Endodermal cell (in vitro differentiated cells): ENCODE data around the gene MAB21L4. TPM values are rescaled to one million over a fixed set of nuclear protein-coding genes. Genes with fewer than 3 reads are reported as not detected.
A peak's percentile ranks its signal among the peaks of the same experiment; 100 is the strongest.

Experiments
- DNase-seq: peaks from one replicate; pipeline ENCODE4 v3.0.0-alpha.2; 2017
- H3K27ac ChIP-seq: 2 replicates; pipeline ENCODE4 v1.5.1; 2013; ENCODE audit warnings: mild to moderate bottlenecking, low read depth, low read length, moderate library complexity
- H3K27me3 ChIP-seq: 2 replicates; pipeline ENCODE4 v1.6.1; 2013; ENCODE audit warnings: mild to moderate bottlenecking, low read length, moderate library complexity; ENCODE audit not compliant: insufficient read depth, control insufficient read depth, poor library complexity, severe bottlenecking
- H3K36me3 ChIP-seq: 2 replicates; pipeline ENCODE4 v1.7.0; 2013; ENCODE audit warnings: mild to moderate bottlenecking, low read length, moderate library complexity; ENCODE audit not compliant: control insufficient read depth, insufficient read depth
- H3K4me1 ChIP-seq: one replicate; pipeline ENCODE4 v1.7.0; 2013; ENCODE audit warnings: low read length; ENCODE audit not compliant: control insufficient read depth, insufficient read depth
- H3K4me3 ChIP-seq: 2 replicates; pipeline ENCODE4 v1.5.1; 2013; ENCODE audit warnings: mild to moderate bottlenecking, low read length, moderate library complexity
- H3K9ac ChIP-seq: 2 replicates; pipeline ENCODE4 v1.6.1; 2013; ENCODE audit warnings: mild to moderate bottlenecking, low read length, moderate library complexity; ENCODE audit not compliant: poor library complexity, severe bottlenecking; ENCODE audit errors: extremely low read depth
- H3K9me3 ChIP-seq: 2 replicates; pipeline ENCODE4 v1.6.1; 2013; ENCODE audit warnings: mild to moderate bottlenecking, low read length, moderate library complexity; ENCODE audit not compliant: control insufficient read depth
- H3K27ac Mint-ChIP-seq: 2 replicates; pipeline ENCODE4 v1.8.0; 2020; ENCODE audit warnings: mixed read lengths
- H3K27me3 Mint-ChIP-seq: 2 replicates; pipeline ENCODE4 v1.8.0; 2021; ENCODE audit warnings: mild to moderate bottlenecking, mixed read lengths; ENCODE audit not compliant: insufficient read depth
- H3K36me3 Mint-ChIP-seq: 2 replicates; pipeline ENCODE4 v1.8.0; 2020; ENCODE audit warnings: low read depth, mixed read lengths
- H3K4me1 Mint-ChIP-seq: 2 replicates; pipeline ENCODE4 v1.8.0; 2020; ENCODE audit warnings: mixed read lengths
- H3K4me3 Mint-ChIP-seq: 2 replicates; pipeline ENCODE4 v1.8.0; 2020; ENCODE audit warnings: mild to moderate bottlenecking, moderate library complexity, mixed read lengths
- H3K9me3 Mint-ChIP-seq: 2 replicates; pipeline ENCODE4 v1.8.0; 2020; ENCODE audit warnings: mild to moderate bottlenecking, mixed read lengths
- WGBS, 2 experiments: methylation state at CpG; one replicate each; pipeline versions ENCODE4 v1.1.5 to v1.1.7; 2013; ENCODE audit warnings: missing lambda C conversion rate in 2 of 2, mixed read lengths in 1 of 2; ENCODE audit not compliant: insufficient coverage in 1 of 2, insufficient read length in 1 of 2; 5-methylcytosine and 5-hydroxymethylcytosine counted together
- total RNA-seq, 2 donors: library from RNA; stranded (reverse); fragmentation: NEBNext Ultra II Directional in 1 of 2; extraction: Animal tissue kit (Norgen Biotek cat#: 25700) in 1 of 2; gene quantifications; 2 replicates in 1 of 2; 3 replicates in 1 of 2; pipeline ENCODE4 v1.2.1, GENCODE V29; 2021
- TF ChIP-seq, protein P1 (sequence below): fragments of 200-600 bp; sonication (generic); conservative IDR thresholded peaks from 2 replicates; pipeline ENCODE4 v1.5.0; 2021; ENCODE audit warnings: antibody characterized with exemption, mild to moderate bottlenecking

Gene MAB21L4
- total RNA-seq, 2 donors from 2014 or later, result 0.31 TPM; not detected in 1

DNA sequence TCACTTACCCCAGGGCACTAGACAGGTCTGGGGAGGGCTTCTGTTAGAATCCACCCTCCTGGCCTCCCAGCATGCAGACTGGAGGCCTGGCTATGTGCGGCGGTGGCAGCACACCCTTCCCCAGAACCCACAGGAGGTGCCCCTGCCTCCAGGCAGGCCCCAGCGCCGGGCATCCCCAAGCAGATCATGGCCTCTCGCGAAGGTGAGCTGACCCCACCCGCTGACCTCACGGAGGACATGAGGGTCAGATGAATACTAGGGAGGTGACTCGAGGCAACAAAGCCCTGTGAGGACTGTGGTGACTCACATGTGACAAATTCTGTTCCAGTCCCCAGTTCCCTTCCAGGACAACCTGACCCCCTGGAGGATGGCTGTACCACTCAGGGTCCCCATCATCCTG, 1.9 kb downstream of the MAB21L4 start:
- H3K9me3 ChIP-seq, result no peaks in the 10 kb centered on the region
- TF ChIP-seq, protein P1, sequence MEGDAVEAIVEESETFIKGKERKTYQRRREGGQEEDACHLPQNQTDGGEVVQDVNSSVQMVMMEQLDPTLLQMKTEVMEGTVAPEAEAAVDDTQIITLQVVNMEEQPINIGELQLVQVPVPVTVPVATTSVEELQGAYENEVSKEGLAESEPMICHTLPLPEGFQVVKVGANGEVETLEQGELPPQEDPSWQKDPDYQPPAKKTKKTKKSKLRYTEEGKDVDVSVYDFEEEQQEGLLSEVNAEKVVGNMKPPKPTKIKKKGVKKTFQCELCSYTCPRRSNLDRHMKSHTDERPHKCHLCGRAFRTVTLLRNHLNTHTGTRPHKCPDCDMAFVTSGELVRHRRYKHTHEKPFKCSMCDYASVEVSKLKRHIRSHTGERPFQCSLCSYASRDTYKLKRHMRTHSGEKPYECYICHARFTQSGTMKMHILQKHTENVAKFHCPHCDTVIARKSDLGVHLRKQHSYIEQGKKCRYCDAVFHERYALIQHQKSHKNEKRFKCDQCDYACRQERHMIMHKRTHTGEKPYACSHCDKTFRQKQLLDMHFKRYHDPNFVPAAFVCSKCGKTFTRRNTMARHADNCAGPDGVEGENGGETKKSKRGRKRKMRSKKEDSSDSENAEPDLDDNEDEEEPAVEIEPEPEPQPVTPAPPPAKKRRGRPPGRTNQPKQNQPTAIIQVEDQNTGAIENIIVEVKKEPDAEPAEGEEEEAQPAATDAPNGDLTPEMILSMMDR, result no peak
- WGBS, 2 experiments, result 86 to 94% methylated on average over 6 to 9 of the region's 9 CpGs
- Mint-ChIP-seq H3K4me3 (no peak overlapping the region), H3K9me3 (no peaks in the 10 kb centered on the region), H3K27me3 (peaks cover 3% of the 10 kb centered on the region), H3K4me1 (peaks cover 2% of the 10 kb centered on the region), H3K36me3 (no peaks in the 10 kb centered on the region), H3K27ac (no peak overlapping the region)
- H3K27ac ChIP-seq, result no peak overlapping the region
- no peak overlapping the region for H3K4me3 ChIP-seq
- DNase-seq, result no peak
- no peaks in the 10 kb centered on the region for H3K27me3 ChIP-seq
- no peaks in the 10 kb centered on the region for H3K36me3 ChIP-seq
- H3K9ac ChIP-seq, result no peak overlapping the region
- no peaks in the 10 kb centered on the region for H3K4me1 ChIP-seq

DNA sequence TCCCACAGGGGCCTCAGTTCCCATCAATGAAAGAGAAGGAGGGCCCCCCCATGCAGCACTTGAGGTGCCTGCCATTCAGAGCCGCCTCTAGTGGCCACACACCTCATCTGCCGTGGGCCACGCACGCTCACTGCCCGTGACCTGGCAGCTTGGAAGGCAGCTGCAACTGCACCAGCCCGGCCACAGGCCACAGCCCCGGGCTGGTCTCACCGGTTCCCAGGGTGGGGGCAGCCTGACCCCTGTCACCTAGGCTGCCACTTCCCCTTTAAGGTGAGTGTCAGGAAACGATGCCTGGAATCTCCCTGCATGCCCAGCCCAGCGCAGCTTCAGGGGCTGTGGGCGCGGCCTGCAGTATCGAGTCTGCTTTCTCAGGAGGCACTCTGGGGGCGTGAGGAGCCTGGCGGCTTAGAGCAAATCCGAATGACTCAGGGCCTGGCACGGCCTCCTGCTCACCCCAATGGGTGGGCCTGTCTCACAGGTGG, 2.6 kb downstream of the MAB21L4 start:
- peak; percentile 90 for DNase-seq
- Histone ChIP-seq H3K36me3 (no peaks in the 10 kb centered on the region), H3K27ac (no peak overlapping the region), H3K9me3 (no peaks in the 10 kb centered on the region), H3K27me3 (no peaks in the 10 kb centered on the region), H3K9ac (no peak overlapping the region), H3K4me1 (no peaks in the 10 kb centered on the region), H3K4me3 (no peak overlapping the region)
- Mint-ChIP-seq H3K27ac (peak overlapping the region; percentile 77), H3K9me3 (no peaks in the 10 kb centered on the region), H3K4me3 (no peak overlapping the region), H3K27me3 (no peaks in the 10 kb centered on the region), H3K36me3 (no peaks in the 10 kb centered on the region), H3K4me1 (peaks cover 2% of the 10 kb centered on the region)
- TF ChIP-seq, protein P1, result peak; percentile 44
- 88 to 91% methylated on average over 10 to 17 of the region's 17 CpGs for WGBS, 2 experiments

DNA sequence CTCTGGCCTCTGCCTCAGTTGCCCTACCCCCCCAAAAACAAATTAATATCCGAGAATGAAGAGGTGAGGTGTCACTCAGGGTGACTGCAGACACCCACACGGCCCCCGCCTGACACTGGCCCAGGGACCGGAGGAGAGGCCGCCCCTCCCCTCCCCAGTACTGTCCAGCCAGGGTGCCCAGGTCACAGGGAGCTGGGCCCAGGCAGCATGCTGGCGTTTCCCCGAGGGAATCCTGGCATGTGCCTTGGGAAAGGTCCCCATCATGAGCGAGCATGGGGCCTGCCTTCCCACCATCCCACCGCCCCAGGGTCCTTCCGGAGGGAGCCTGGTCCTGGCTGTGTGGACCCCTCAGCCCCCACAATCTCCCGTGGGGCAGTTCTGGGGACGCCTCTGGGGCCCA, 3.0 kb downstream of the MAB21L4 start:
- no peaks in the 10 kb centered on the region for H3K4me1 ChIP-seq
- H3K36me3 Mint-ChIP-seq, result no peaks in the 10 kb centered on the region
- no peak for DNase-seq
- no peak overlapping the region for H3K27ac Mint-ChIP-seq
- H3K27ac ChIP-seq, result no peak overlapping the region
- TF ChIP-seq, protein P1, result no peak
- H3K9ac ChIP-seq, result no peak overlapping the region
- H3K4me1 Mint-ChIP-seq, result peaks cover 2% of the 10 kb centered on the region
- WGBS, 2 experiments, result 87 to 94% methylated on average over 5 to 12 of the region's 12 CpGs
- no peaks in the 10 kb centered on the region for H3K9me3 ChIP-seq
- H3K36me3 ChIP-seq, result no peaks in the 10 kb centered on the region
- H3K27me3 ChIP-seq, result no peaks in the 10 kb centered on the region
- no peaks in the 10 kb centered on the region for H3K27me3 Mint-ChIP-seq
- no peak overlapping the region for H3K4me3 Mint-ChIP-seq
- H3K9me3 Mint-ChIP-seq, result no peaks in the 10 kb centered on the region
- no peak overlapping the region for H3K4me3 ChIP-seq
